ENCODE measurements around the gene NSG2. TPM values are rescaled to one million over a fixed set of nuclear protein-coding genes. Genes with fewer than 3 reads are reported as not detected.
A peak's percentile ranks its signal among the peaks of the same experiment; 100 is the strongest.

NSG2 gene
- total RNA-seq, 1 donor from 2014 or later, result 233 TPM

- DNase-seq, result no peak
- no peaks in the 10 kb centered on the region for H3K27me3 Mint-ChIP-seq (ENCODE audit: unreplicated experiment)
These were observed 20.2 kb downstream of the NSG2 start for GRCh38 chr5:174065528-174066197.

GRCh38 chr5:174067499-174067898 lies 22.0 kb downstream of the NSG2 start:
- TF ChIP-seq, protein P1, sequence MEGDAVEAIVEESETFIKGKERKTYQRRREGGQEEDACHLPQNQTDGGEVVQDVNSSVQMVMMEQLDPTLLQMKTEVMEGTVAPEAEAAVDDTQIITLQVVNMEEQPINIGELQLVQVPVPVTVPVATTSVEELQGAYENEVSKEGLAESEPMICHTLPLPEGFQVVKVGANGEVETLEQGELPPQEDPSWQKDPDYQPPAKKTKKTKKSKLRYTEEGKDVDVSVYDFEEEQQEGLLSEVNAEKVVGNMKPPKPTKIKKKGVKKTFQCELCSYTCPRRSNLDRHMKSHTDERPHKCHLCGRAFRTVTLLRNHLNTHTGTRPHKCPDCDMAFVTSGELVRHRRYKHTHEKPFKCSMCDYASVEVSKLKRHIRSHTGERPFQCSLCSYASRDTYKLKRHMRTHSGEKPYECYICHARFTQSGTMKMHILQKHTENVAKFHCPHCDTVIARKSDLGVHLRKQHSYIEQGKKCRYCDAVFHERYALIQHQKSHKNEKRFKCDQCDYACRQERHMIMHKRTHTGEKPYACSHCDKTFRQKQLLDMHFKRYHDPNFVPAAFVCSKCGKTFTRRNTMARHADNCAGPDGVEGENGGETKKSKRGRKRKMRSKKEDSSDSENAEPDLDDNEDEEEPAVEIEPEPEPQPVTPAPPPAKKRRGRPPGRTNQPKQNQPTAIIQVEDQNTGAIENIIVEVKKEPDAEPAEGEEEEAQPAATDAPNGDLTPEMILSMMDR (IDR thresholded peaks at IDR 0.05; ENCODE audit: partially characterized antibody, unreplicated experiment), result no peak
- Mint-ChIP-seq H3K4me1 (ENCODE audit: low read depth, unreplicated experiment) (peaks cover 15% of the 10 kb centered on the region), H3K27ac (ENCODE audit: unreplicated experiment) (no peak overlapping the region), H3K4me3 (ENCODE audit: unreplicated experiment) (no peak overlapping the region), H3K27me3 (ENCODE audit: unreplicated experiment) (peaks cover 6% of the 10 kb centered on the region), H3K36me3 (ENCODE audit: unreplicated experiment) (peaks cover 5% of the 10 kb centered on the region), H3K9me3 (ENCODE audit: unreplicated experiment) (no peaks in the 10 kb centered on the region)
- DNase-seq, result no peak

More at GRCh38 chr5:174065528-174066197, 20.2 kb downstream of the NSG2 start:
- Mint-ChIP-seq H3K36me3 (ENCODE audit: unreplicated experiment) (no peaks in the 10 kb centered on the region), H3K9me3 (ENCODE audit: unreplicated experiment) (no peaks in the 10 kb centered on the region), H3K4me3 (ENCODE audit: unreplicated experiment) (no peak overlapping the region), H3K27ac (ENCODE audit: unreplicated experiment) (peak overlapping the region; percentile 1), H3K4me1 (ENCODE audit: low read depth, unreplicated experiment) (peaks cover 15% of the 10 kb centered on the region)
- TF ChIP-seq, protein P1 (IDR thresholded peaks at IDR 0.05; ENCODE audit: partially characterized antibody, unreplicated experiment), result no peak

DNA sequence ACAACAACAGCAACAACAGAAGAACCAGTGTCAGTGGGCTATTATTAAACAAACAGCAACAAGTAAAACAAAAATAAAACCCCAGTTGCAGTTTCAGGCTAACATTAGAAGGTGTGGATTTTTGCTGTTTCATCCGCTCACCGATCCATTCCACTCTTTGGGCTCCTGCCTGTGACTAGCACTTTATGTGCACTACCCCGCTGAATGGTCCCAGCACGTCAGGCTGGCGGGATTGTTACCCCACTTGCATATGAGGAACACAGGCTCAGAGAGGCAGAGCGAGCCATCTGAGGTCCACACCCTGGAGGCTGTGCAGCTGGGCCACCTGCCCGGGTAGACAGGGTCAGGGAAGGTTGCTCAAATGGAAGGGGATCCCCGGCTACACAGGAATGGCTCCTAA lies 26.0 kb downstream of the NSG2 start:
- Mint-ChIP-seq H3K9me3 (ENCODE audit: unreplicated experiment) (no peaks in the 10 kb centered on the region), H3K27me3 (ENCODE audit: unreplicated experiment) (peaks cover 6% of the 10 kb centered on the region), H3K4me3 (ENCODE audit: unreplicated experiment) (no peak overlapping the region), H3K36me3 (ENCODE audit: unreplicated experiment) (peaks cover 5% of the 10 kb centered on the region), H3K27ac (ENCODE audit: unreplicated experiment) (no peak overlapping the region), H3K4me1 (ENCODE audit: low read depth, unreplicated experiment) (peaks cover 3% of the 10 kb centered on the region)
- TF ChIP-seq, protein P1 (IDR thresholded peaks at IDR 0.05; ENCODE audit: partially characterized antibody, unreplicated experiment), result no peak
- DNase-seq, result no peak

GRCh38 chr5:174073122-174073660 lies 27.7 kb downstream of the NSG2 start:
- TF ChIP-seq, protein P1 (IDR thresholded peaks at IDR 0.05; ENCODE audit: partially characterized antibody, unreplicated experiment), result no peak
- H3K9me3 Mint-ChIP-seq (ENCODE audit: unreplicated experiment), result no peaks in the 10 kb centered on the region
- peaks cover 5% of the 10 kb centered on the region for H3K36me3 Mint-ChIP-seq (ENCODE audit: unreplicated experiment)
- no peak overlapping the region for H3K27ac Mint-ChIP-seq (ENCODE audit: unreplicated experiment)
- no peak for DNase-seq
- H3K27me3 Mint-ChIP-seq (ENCODE audit: unreplicated experiment), result peaks cover 6% of the 10 kb centered on the region
- no peak overlapping the region for H3K4me3 Mint-ChIP-seq (ENCODE audit: unreplicated experiment)
- H3K4me1 Mint-ChIP-seq (ENCODE audit: low read depth, unreplicated experiment), result peaks cover 3% of the 10 kb centered on the region

DNA sequence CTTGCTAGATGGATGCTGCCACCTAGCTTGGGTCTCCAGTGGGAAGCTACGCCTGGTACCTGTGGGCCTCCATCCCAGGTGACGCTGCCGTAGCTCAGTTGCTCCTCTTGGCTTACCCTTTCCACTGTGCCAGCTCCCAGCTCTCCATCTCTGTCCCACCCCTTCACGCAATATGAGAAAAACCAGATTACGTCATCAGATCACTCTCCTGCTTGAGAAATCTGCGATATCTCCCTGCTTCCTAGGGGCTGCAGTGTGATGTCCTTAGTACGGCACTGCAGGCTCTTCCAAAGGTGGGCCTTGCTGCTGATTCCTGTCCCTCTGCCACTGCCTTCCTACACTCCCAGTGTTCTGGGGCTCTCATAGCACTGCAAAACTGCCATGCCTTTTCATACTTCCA lies 28.9 kb downstream of the NSG2 start:
- peaks cover 6% of the 10 kb centered on the region for H3K27me3 Mint-ChIP-seq (ENCODE audit: unreplicated experiment)
- peaks cover 5% of the 10 kb centered on the region for H3K36me3 Mint-ChIP-seq (ENCODE audit: unreplicated experiment)
- no peak for DNase-seq
- H3K9me3 Mint-ChIP-seq (ENCODE audit: unreplicated experiment), result no peaks in the 10 kb centered on the region
- H3K27ac Mint-ChIP-seq (ENCODE audit: unreplicated experiment), result no peak overlapping the region
- H3K4me1 Mint-ChIP-seq (ENCODE audit: low read depth, unreplicated experiment), result peaks cover 3% of the 10 kb centered on the region
- H3K4me3 Mint-ChIP-seq (ENCODE audit: unreplicated experiment), result no peak overlapping the region
- TF ChIP-seq, protein P1 (IDR thresholded peaks at IDR 0.05; ENCODE audit: partially characterized antibody, unreplicated experiment), result no peak
